NCI-H446 treated with DMSO at 0.1 percent for 48 hours (cell line): ENCODE data around the gene NCR2.
"Not testable (repeated sequence)": the region's sequence is repeated elsewhere in the genome, so short reads cannot be mapped to it uniquely, and the experiment has no call there.

ENCODE experiments used
- DNase-seq: peaks from one replicate; lab custom pipeline; 2025; lab: John Stamatoyannopoulos, UW

Gene NCR2, protein sequence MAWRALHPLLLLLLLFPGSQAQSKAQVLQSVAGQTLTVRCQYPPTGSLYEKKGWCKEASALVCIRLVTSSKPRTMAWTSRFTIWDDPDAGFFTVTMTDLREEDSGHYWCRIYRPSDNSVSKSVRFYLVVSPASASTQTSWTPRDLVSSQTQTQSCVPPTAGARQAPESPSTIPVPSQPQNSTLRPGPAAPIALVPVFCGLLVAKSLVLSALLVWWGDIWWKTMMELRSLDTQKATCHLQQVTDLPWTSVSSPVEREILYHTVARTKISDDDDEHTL

DNA sequence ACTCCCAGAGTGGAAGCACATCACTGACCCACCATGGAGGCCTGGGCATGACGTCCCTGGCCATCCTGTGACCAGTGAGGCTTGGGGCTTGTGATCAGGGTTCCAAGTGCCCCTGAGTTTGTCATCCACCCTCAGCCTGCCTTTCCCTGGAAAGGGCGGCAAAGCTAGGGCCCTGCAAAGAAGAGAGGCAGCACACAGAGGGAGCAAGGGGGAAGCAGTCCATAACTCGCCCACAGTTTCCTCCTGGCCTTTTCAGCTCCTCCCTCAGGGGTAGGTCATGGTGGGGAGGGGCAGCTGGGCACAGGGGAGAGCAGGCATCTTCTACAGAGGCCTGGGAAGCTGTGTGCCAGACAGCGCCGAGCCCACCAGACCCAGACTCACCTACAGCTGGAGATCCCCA lies at the start of gene NCR2:
TSS of gene NCR2 (plus strand) at position 313 of the 400 bp plus-strand sequence. CDS start 269 bp downstream, outside the sequence.
- DNase-seq, result no peak

DNA sequence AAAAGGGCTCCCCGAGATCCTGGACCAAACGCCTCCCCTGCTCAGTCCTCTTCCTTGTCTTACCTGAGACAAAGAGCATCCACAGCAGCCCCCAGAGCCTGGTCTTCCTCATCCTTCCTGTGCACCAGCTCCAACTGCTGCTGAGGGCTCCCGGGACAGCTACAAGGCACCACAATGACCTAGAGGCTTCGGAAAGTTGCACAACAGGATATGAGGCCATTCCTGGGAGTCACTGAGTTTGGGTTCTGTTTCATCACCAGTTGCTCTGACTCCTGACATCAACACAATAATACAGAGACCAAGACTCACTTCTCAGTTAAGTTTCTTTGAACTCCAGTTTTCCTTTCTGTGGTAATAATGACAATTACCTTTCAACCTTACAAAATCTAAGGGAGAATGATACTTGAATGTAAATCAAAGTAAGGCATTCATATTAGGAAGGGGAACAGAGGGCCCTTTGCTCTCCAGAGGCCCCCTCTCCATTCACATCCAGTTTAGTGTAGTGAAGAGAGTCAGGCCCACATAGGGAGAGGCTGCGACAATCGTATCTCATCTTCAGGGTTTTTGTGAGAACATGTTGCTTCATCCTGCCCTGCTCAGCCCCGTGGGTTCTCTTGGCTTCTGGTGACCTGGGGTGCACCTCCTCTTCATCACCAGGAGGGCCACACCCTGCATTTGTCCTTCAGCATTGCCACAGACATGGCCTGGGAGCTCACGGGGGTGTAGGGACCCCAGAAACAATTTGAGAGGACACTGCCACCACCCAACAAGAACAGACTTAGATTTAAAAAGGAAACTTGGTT lies 48.7 kb upstream of the NCR2 start, which contains the start of gene TREM1:
TSS of gene TREM1 (minus strand) at position 139 of the 803 bp plus-strand sequence. CDS start at position 112, 27 bp downstream.
- no peak for DNase-seq

DNA sequence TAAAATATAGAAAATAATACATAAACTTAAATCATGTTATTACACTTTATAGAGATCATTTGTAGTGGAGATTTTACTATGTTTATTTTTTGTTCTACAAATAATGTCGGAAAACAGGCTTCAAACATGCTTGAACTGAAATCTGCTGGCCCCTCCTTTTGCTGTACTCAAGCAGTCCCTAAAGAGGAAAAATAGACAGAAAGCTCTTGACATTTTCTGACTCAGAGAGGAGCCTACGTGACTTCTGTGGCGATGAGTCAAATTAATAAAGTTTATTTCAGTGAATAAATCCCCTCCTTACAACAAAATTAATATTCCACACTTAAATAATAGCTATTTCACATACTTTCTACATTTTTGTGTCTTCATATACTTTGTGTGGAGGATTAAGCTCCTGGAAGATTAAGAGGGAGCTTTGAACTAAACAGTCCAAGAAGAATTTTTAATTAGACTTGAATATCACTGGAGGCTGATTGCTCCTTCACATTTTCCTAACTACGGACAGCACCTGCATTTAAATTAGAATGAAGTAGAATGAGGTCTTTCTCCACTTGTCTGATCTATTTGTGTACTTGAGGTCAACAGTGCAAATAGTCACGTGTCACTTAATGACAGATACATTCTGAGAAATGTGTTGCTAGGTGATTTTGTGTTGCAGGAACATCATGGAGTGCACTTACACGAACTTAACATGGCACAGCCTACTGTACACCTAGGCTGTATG lies 47.2 kb upstream of the NCR2 start:
- DNase-seq, result no peak

DNA sequence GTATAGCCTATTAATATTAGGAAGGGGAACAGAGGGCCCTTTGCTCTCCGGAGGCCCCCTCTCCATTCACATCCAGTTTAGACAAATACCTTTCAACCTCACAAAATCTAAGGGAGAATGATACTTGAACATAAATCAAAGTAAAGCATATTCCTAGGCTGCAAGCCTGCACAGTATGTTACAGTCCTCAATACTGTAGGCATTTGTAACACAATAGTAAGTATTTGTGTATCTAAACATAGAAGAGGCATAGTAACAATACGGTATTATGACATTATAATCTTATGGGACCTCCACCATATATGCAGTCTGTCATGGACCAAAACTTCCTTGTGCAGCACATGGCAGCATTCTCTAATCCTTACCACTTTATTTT lies 46.7 kb upstream of the NCR2 start:
- DNase-seq, result no peak

DNA sequence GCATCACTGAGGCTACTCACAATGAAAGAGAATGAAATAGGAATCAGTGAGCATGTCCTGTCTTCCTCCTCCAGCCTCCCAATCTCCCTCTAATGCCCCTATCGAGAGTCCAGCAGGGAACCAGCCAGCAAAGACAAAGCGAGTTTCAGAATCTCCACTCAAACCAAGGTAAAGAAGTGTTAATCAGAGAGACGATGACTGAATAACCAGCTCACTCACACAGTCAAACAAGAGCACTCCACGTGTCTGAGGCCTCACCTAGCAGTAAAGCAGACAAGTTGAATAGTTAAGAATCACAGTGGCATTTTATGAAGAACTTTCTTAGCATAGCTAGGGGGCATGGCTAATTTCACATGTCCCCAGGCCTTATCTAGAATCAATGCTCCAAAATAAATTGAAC lies 45.6 kb upstream of the NCR2 start:
- DNase-seq, result no peak

DNA sequence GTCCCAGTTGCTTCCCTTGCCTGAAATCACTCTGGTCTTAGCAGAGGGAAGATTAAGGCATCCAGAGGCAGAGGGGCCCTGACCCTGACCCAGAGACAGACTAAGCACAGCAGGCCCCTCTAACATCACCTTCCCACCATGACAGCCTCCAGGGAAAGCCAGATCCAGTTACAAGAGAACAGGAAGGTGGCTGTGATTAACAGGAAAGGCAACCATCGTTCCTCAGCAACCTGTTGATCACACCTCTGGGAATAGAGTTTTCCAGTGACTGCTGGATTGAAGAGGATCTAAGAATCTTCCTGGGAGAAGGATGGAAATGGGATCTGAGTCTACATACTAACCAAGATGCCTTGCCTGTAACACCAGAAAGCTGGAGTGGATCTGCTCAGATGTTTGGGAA lies 43.7 kb upstream of the NCR2 start:
- no peak for DNase-seq

DNA sequence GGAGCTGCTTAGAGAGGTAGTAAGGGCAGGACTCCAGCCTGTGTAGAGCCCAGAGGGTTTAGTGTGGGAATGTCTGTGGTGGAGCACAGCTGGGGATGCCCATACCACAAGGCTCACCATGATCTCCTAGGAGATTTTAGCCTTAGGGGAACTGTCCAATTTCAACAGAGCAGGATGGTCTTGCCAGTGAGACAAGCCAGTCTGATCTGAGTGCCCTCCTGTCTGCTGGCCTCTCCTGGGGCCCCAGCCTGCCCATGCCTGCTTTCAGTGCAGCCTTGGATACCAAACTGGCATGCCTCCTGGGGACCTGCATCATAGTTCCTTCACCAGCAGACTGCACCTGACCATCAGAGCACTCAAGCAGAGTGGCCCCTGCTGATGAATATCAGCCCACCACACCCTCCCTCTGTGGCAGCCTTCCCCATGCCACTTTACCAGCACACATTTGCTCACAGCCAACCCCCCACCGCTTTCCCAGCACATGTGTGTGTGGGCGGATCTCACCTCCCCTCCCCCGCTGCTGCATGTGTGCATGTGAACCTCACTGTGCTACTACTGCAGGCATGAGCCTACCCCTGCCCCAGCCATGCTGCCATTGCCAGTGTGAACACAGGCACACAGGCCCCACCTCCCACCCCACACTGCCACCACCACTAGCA lies 41.1 kb upstream of the NCR2 start:
- no peak for DNase-seq

DNA sequence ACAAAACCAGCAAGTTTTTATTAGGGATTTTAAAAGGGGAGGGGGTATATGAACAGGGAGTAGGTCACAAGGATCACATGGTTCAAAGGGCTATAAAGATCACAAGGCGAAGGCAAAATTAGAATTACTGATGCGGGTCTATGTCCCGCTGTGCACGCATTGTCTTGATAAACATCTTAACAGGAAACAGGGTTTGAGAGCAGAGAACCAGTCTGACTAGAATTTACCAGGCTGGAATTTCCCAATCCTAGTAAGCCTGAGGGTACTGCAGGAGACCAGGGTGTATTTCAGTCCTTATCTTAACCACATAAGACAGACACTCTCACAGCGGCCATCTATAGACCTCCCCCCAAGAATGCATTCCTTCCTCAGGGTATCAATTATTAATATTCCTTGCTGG lies 38.2 kb upstream of the NCR2 start:
- not testable (repeated sequence) for DNase-seq

DNA sequence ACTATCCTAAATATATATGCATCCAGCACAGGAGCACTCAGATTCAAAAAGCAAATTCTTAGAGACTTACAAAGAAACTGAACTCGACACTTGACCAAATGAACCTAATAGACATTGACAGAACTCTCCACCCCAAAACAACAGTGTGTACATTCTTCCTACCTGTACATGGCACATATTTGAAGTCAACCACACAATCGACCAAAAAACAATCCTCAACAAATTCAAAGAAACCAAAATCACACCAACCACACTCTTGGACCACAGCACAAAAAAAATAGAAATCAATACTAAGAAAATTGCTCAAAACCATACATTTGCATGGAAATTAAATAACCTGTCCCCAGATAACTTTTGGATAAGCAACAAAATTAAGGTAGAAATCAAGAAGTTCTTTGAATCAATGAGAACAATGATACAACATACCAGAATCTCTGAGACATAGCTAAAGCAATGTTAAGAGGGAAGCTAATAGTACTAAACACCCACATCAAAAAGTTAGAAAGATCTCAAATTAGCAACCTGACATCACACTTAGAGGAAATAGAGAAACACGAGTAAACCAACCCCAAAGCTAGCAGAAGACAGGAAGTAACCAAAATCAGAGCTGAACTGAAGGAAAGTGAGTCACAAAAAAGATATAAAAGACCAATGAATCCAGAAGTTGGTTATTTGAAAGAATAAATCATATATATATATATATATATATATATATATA lies 36.5 kb upstream of the NCR2 start:
- no peak for DNase-seq

DNA sequence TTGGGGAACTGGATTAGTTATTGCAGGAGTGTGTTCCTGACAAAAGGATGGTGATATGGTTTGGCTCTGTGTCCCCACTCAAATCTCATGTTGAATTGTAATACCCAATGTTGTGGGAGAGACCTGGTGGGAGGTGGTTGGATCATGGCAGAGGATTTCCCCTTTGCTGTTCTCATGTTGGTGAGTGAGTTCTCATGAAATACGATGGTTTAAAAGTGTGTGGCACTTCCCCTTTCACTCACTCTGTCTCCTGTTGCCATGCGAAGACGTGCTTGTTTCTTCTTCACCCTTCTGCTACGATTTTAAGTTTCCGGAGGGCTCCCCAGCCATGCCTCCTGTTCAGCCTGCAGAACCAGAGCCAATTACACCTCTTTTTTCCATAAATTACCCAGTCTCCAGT lies 32.8 kb upstream of the NCR2 start:
- no peak for DNase-seq

DNA sequence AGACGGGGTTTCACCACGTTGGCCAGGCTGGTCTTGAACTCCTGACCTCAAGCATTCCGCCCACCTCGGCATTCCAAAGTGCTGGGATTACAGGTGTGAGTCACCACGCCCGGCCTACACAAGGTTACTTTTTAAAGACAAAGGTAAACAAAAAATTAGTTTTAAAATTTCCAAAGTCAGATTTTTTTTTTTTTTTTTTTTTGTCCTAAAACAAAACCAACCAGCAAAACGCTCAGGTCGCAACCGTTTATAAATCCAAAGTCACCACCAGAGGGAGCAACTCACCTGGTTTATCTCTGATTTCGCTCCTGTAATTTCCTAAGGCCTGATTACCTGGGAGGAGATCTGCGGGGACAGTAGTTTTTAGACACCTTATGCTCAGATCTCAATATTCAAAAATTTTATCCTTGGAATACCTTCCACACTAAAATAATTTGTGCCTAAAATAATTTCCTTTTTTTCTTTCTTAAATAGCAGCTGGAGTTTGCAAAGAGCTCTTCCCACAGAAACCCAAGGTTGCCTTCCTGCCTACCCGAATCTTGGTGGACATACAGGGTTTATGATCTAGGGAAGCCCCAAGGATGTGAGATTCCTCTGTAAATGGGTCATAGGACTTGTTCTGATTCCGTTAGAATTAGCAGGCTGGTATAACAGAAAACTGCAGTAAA lies 29.1 kb upstream of the NCR2 start:
- DNase-seq, result no peak

DNA sequence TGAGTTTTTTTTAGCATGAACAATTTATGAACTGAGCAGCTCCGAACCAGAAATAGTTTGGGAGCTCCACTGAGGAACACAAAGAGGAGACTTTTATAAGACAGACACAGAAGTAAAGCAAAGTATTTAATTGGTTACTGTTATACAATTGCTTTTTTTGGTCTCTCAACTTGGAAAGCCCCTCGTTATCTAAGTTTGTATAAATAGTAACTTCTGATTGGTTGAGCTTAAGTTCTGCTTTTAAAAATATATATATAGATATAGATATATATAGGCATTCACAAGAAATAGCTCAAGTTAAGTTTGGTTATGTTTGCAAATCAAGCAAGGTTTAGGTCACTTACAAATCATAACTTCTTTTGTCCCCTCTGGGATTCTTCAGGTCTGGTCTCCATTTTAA lies 20.2 kb upstream of the NCR2 start:
- no peak for DNase-seq

DNA sequence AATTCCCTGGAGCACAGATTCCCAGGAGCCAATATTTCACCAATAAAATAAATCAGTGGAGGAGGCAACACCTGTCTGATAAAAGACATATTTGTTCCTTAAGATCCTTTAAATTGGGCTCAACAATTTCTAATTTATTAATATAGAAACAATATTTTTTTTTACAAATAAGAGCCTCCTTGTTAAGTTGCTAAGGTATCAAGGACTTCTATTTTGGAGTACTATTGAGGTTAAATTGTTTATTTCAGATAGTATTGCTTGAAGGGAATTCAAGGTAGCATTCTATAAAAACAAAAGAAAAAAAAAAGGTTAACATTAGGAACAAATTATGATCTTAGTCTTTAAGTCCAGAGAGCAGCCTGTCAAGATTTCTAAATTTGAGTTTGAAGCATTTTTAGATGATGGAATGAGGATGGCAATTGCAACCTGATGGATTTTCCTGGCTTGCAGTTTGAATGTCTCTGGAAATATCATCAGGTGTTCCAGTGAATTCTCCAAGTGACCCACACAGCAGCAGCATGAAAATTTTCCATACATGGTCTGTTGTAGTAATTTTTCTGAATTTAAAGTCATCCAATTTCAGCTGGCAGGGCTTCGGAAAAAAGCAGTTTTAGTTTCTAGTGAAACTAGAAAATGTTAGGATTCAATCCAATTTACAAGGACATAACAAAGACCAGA lies 19.3 kb upstream of the NCR2 start:
- DNase-seq, result no peak

DNA sequence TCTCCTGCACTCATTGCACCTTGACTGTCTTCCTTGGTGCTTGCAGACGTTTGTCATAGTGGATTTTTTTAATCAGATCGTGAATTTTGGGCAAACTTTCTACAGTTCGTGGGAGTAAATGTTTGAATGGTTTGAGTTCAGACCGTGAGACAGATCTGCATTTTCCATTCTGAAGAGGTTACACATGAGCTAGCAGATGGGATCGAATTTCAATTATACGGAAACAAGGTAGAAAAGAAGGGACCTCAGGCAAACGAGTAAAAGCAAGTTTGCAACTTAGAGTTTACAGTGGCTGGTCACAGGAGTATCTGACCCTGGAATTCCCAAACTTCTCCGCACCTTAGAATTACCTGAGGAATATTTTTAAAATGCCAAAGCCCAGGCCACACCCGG lies 17.2 kb upstream of the NCR2 start:
- DNase-seq, result no peak

DNA sequence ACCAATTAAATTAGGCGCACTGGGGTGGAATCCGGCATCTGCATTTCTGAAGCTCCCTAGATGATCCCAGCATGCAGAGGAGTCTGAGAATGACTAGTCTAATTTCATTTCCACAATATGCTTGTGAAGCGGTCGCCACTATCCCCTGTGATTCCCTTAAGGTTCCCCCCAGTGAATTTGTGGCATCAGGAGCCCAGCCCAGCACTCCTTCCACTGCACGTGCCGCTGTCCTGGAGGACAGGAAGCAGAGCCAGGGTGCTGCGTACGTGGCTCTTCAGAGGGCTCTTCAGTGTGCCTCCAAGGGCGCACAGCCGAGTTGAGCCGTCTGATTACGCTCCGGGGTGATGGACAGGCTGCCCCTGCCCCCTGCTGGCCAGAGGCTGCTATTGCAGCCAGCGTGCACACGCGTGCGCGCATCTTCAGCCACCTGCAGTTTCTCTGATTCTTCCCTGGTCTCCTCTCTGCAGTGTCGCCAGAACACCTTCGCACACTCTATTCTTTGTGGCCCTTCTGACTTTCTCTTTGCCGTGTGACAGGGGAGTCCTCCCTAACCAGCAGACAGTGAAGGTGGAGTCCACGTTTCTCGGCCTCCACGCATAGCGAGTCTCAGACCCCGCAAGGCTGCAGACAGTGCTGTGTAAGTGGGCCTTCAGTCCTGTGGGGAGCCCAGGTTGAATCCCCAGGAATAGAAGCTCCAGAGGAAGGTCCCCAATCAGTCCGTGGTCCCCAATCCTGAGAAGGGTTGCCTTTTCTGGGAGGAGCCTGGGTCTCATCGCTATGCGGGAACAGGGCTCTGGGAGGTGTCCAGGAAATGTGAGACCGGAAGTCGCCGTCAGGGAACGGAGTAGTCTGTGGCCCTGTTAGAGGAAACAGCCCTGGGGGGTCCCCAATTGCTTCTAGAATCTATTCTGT lies 16.5 kb upstream of the NCR2 start:
- peak; percentile 65 for DNase-seq

DNA sequence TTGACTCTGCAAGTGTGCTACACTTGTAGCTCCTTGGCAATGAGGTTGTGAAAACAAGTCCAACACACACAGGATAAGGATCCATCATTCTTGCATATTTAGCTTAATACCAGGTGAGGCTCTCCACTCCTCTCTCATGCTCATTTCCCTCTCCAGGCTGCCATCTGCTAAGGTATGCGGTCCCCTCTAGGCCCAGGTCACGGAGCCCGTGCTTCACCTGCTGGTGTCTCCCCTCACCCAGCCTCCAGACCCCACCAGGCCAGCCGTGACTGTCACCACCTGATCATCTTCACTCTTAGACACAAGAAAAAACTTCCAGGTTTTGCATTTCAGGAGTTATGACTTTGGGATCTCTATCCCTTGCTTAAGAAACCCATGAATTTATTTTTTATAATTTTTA lies 14.2 kb upstream of the NCR2 start:
- DNase-seq, result no peak

DNA sequence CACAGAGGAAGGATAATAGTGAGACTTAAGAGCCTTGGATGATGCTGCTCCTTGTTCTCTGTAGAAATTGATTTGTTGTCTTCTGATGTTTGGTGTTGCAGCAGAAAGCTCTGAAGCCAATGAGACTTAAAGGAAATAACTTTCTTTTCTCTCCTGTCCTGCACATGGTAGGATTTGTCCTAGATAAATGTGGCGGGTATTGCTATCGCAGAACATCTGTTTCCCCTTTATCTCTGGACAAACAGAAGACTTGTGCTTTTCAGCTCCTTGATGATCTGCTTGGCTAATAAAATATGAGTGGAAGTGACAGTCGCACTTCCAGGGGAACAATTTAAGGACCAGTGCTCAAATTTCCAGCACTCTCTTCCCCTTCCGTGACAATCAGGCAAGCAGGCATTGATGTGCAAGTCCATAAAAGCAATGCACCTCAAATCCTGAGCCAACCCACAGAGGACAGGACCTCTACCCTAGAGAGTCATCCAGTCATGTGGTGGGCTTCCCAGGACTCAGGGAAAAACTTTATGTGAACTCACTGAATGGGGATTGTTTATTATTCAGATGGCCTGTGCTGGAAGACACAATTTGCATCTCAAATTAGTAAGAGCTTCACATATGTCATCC lies 9.9 kb upstream of the NCR2 start:
- DNase-seq, result no peak

DNA sequence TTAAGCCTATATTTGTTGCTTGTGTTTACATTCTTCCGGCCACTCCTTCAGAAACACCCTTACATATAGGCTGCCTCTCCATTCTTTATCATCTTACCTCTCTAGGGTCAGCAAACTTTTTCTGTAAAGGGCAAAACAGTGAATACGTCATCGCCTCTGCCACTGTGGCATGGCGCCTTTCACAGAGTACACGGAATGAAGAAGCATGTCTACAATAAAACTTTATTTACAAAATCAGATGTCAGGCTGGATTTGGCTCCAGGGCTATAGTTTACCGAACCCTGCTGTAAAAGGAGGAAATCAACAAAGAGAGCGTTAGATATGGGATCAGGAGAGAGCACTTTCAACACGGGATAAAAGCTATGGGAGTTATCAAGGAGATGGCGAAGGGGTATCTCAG lies 9.3 kb upstream of the NCR2 start:
- DNase-seq, result no peak

DNA sequence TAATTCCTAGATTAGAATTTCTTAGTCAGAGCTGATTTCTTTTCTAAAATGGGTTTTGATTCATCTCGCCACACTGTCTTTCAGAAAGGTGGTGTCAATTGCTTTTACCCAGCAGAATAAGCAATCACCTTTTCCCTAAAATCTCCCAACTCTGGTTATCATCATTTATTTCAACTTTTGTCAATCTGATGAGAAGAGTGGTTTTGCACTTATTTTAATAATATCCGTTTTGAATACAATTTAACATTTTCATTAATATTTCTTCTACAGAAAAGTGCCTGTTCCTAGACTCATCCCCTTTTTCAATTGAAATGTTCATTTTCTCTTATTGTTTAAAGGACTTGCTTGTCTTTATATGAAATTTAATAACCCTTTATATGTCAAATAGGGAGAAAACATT lies 8.2 kb upstream of the NCR2 start:
- DNase-seq, result no peak
